ENCODE measurements around the gene RRP36. TPM values are rescaled to one million over a fixed set of nuclear protein-coding genes. Genes with fewer than 3 reads are reported as not detected.

RRP36 gene
- total and polyA plus RNA-seq, 9 of the 15 experiments (the other 6 are each of a cell fraction or from before 2014, with no cell fraction given) = 27.6 to 150 (median 114) TPM

DNA sequence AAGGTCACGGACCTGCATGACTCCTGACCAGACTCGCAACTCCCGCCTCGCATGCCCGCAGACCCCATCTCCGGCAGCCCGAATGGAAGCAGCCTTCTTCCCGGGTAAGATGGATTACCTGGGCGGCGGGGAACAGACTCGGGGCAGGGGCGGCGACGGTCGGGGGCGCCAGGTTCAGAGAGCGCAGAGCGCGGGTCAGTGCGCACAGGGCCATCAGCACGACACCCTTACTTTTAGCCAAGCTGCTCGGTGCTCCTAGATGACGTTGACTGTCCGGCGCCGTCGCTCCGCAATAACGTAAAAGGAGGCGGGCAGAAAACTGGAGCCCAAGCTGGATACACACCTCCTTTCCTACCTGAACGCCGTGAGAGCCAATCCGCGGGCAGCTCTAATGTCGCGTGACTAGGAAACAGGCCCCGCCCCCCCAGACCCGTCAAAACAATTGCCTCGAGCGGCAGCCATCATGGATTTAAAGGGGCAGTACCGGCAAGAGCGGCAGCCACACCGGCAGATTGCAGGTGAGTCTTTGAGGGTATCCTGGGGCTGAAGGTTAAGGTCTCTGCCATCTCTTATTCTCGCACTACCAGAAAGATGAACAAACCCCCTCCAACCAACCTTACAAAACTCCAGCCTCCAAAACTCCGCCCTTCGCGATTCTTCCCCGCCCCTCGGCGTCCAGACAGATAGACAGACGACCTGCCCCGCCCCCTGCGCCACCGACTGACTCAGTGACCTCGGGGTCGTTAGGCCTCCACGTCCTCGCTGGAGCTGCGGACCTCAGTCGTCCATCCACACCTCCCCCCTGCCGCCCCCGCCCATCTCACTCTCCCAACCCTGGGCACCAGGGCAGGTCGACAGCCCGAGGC lies 38.0 kb downstream of the RRP36 start, which contains the start of the genes KLC4 and MRPL2 (continued):
- TF ChIP-seq ZKSCAN8 (CRISPR knock-in tag; IDR thresholded peaks at IDR 0.05) (no peak), ZNF41 (CRISPR knock-in tag; conservative IDR thresholded peaks at IDR 0.05) (no peak), PREB (CRISPR knock-in tag; IDR thresholded peaks at IDR 0.05) (0 out of 2 replicates have a peak, but pooled peaks have one; percentile 41), BMI1 (IDR thresholded peaks at IDR 0.05; ENCODE audit: low read length) (no peak), KDM5B (IDR thresholded peaks at IDR 0.05; ENCODE audit: insufficient replicate concordance, low read depth, low read length) (peak; percentile 81), ZBTB7A (IDR thresholded peaks at IDR 0.05; ENCODE audit: borderline replicate concordance, control insufficient read depth, low read depth, low read length) (peak; percentile 90; the same call in 1 of the 2 replicates), SOX6 (IDR thresholded peaks at IDR 0.05) (peak; percentile 51; the same call in 1 of the 2 replicates), SFPQ (IDR thresholded peaks at IDR 0.05; ENCODE audit: low read depth, low read length) (no peak), FOXA3 (CRISPR knock-in tag; conservative IDR thresholded peaks at IDR 0.05 in 1 of 2, IDR thresholded peaks at IDR 0.05 in 1 of 2) (peak in 1 of 2 experiments; percentile 51; a peak in 1 of 4 replicates), CBFA2T2 (conservative IDR thresholded peaks at IDR 0.05) (no peak), MIER1 (IDR thresholded peaks at IDR 0.05; ENCODE audit: low read depth) (peak; percentile 41; the same call in 1 of the 2 replicates), KLF13 (tag; IDR thresholded peaks at IDR 0.05; ENCODE audit: borderline replicate concordance, low read depth) (0 out of 2 replicates have a peak, but pooled peaks have one; percentile 8), ZNF561 (CRISPR knock-in tag; conservative IDR thresholded peaks at IDR 0.05) (no peak), OTX1 (CRISPR knock-in tag; IDR thresholded peaks at IDR 0.05) (0 out of 2 replicates have a peak, but pooled peaks have one; percentile 74), TBL1XR1 (IDR thresholded peaks at IDR 0.05; ENCODE audit: low read length in 2 of 2) (peak in 1 of 2 experiments; percentile 99; a peak in 3 of 4 replicates), NEUROD1 (IDR thresholded peaks at IDR 0.05; ENCODE audit: borderline replicate concordance, low read depth, low read length, partially characterized antibody) (peak; percentile 16), KLF6 (CRISPR knock-in tag; IDR thresholded peaks at IDR 0.05; ENCODE audit: borderline replicate concordance) (0 out of 2 replicates have a peak, but pooled peaks have one; percentile 14), SMAD1 (IDR thresholded peaks at IDR 0.05; ENCODE audit: low read depth, low read length, partially characterized antibody) (peak; percentile 75), LARP7 (IDR thresholded peaks at IDR 0.05) (no peak), ATF1 (CRISPR knock-in tag; IDR thresholded peaks at IDR 0.05) (peak; percentile 99), ATF1 (tag; IDR thresholded peaks at IDR 0.05) (peak; percentile 100), SAP30 (IDR thresholded peaks at IDR 0.05; ENCODE audit: borderline replicate concordance, insufficient read depth, low read depth, low read length, poor library complexity, severe bottlenecking) (peak; percentile 78), PRPF4 (IDR thresholded peaks at IDR 0.05; ENCODE audit: insufficient read depth, low read depth, low read length, poor library complexity, severe bottlenecking) (no peak), TCF7 (IDR thresholded peaks at IDR 0.05; ENCODE audit: borderline replicate concordance) (no peak; the same call in 1 of the 2 replicates)

Data from K562 (cell line).